HCT116 (cell line): ENCODE results near the gene CD40.

ENCODE experiments used
- CTCF ChIP-seq, 3 experiments: fragments of 200-600 bp in 1 of 3; sonication (generic) in 1 of 3; IDR thresholded peaks in 2 of 3; conservative IDR thresholded peaks in 1 of 3; 2 replicates each; pipeline ENCODE4 v1.5.1; 2012 to 2017; ENCODE audit warnings: low read depth in 2 of 3, low read length in 2 of 3, antibody characterized with exemption in 1 of 3, borderline replicate concordance in 1 of 3, control low read depth in 1 of 3, mild to moderate bottlenecking in 1 of 3, mixed read lengths in 1 of 3, mixed run types in 1 of 3, moderate library complexity in 1 of 3; ENCODE audit not compliant: insufficient read depth in 1 of 3
- EZH2 ChIP-seq: fragments of 200-600 bp; sonication (generic); IDR thresholded peaks from 2 replicates; pipeline ENCODE4 v1.6.1; 2017; ENCODE audit warnings: antibody characterized with exemption, mixed run types
- EZH2phosphoT487 ChIP-seq: fragments of 200-600 bp; IDR thresholded peaks from 2 replicates; pipeline ENCODE4 v1.6.1; 2018; ENCODE audit warnings: antibody characterized with exemption, borderline replicate concordance
- FOSL1 ChIP-seq: IDR thresholded peaks from 2 replicates; pipeline ENCODE4 v1.6.1; 2012; ENCODE audit warnings: low read depth
- POLR2A ChIP-seq: IDR thresholded peaks from 2 replicates; pipeline ENCODE4 v1.7.0; 2011; ENCODE audit warnings: borderline replicate concordance; ENCODE audit not compliant: insufficient read depth, insufficient read length; ENCODE audit errors: extremely low read depth
- POLR2AphosphoS5 ChIP-seq: IDR thresholded peaks from 2 replicates; pipeline ENCODE4 v1.6.1; 2011; ENCODE audit warnings: mild to moderate bottlenecking, low read depth, low read length, moderate library complexity
- RAD21 ChIP-seq: IDR thresholded peaks from 2 replicates; pipeline ENCODE4 v1.6.1; 2012; ENCODE audit warnings: low read depth, mild to moderate bottlenecking
- ZBTB33 ChIP-seq: IDR thresholded peaks from 2 replicates; pipeline ENCODE4 v1.6.1; 2011; ENCODE audit warnings: mild to moderate bottlenecking, low read length, moderate library complexity; ENCODE audit not compliant: insufficient replicate concordance; ENCODE audit errors: extremely low read depth

GRCh38 chr20:46157625-46158024, 39.5 kb downstream of the CD40 start:
- TF ChIP-seq POLR2AphosphoS5 (no peak), POLR2A (no peak), EZH2 (no peak), CTCF (IDR thresholded peaks at IDR 0.05 in 2 of 3, conservative IDR thresholded peaks at IDR 0.05 in 1 of 3; ENCODE audit: borderline replicate concordance in 1 of 3, insufficient read depth in 1 of 3, low read depth in 2 of 3, low read length in 2 of 3) (no peak), EZH2phosphoT487 (no peak), ZBTB33 (no peak), RAD21 (no peak), FOSL1 (no peak)
